HT1080 (cell line): ENCODE data around the gene OSBP. TPM values are rescaled to one million over a fixed set of nuclear protein-coding genes. Genes with fewer than 3 reads are reported as not detected.
"Not testable (repeated sequence)": the region's sequence is repeated elsewhere in the genome, so short reads cannot be mapped to it uniquely, and the experiment has no call there.

Experiments
- DNase-seq: peaks from one replicate; pipeline ENCODE4 v3.0.0-alpha.2; 2015; ENCODE audit warnings: low read depth
- total RNA-seq: library from RNA; depleted of rRNA; stranded (reverse); fragments of >200 nt; shearing (Covaris generic); gene quantifications from 2 replicates; pipeline ENCODE4 v1.2.3, GENCODE V29; 2014

Gene OSBP
- total RNA-seq, 1 experiment from 2014 or later, result 18.0 TPM

DNA sequence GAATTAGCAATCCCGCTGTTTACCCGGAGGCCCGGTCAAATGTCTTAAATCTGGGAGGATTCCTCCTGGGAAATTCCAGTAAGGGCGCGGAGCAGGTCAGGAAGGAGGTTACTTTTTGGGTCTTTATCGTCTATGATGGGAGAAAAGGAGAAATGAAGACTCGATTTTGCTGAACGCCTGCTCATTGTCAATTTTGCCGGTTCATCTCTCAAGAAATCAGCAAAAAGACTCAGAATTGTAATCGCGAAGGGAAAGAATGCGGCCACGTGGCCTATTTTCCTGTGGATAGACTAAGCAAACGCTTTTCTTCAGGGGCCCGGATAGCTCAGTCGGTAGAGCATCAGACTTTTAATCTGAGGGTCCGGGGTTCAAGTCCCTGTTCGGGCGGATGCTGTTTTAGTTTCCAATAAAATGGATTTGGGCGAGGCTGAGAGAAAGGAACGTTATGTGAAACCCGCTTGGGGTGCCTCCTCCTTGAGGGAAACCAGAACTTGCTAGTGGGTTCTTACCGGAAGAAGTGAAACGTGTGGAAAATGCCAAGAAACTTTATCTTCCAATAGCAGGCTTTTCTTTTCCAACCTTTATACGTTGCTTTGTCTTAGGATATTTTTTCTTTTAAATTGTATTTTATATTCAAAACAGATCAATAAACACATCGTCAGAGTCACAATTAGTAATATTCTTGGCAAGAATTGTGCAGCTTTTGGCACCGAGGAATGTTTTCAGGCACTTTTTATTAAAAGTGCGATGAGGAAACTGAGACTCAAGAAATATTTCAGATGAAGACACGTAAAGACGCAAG, 59.3 kb downstream of the OSBP start:
- DNase-seq, result peak; percentile 87

DNA sequence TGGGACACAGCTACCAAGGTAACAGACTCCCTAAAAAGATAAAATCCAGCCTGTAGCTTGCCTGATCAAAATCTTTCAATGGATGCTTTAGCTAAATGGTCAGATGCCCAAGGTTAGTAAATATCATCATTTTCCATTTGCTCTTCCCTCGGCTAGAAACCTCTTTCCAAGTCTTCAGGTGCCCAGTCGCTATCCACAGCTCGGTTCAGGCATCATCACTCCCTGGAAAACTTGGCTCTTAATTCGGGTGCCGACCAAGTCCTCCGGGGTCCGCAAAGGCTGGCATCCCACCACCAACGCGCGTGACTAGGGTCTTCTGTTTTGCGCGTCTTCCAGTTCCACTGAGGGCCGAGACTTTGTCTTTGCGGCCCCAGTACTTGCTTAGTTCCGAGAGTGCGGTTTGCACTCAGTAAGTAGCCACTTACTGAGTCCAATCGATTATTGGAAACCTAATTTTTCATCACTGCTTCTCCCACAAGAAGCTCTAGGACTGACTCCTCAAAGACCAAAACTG, 59.9 kb downstream of the OSBP start:
- DNase-seq, result no peak

DNA sequence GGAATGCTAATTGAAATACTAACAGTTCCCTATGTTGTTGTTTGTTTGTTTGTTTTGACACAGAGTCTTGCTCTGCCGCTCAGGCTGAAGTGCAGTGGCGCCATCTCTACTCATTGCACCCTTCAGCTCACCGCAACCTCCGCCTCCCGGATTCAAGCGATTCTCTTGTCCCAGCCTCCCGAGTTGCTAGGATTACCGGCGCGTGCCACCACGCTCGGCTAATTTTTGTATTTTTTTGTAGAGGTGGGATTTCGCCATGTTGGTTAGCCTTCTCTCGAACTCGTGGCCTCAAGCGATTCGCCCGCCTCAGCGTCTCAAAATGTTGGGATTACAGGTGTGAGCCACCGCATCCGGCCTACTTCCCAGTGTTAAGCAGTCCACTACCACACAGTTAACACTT, 62.3 kb downstream of the OSBP start:
- no peak for DNase-seq

DNA sequence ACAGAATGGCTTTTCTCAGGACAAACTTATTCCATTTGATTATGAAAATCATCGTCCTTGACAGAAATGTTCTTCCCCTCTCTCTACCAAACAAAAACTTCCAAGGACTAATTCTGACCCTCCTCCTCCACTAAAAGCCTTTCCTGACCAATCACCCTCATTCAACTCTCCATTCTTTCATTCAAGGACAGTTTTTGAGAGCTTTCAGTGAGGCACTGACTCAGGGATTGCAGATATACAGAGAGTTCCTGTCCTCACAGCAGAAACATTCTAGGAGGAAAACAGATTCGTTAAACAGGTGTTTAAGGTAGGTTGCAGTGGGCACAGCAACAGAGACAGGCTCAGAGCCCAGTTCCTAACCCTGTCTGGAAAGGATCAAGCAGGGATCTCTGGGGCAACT, 62.7 kb downstream of the OSBP start:
- no peak for DNase-seq

DNA sequence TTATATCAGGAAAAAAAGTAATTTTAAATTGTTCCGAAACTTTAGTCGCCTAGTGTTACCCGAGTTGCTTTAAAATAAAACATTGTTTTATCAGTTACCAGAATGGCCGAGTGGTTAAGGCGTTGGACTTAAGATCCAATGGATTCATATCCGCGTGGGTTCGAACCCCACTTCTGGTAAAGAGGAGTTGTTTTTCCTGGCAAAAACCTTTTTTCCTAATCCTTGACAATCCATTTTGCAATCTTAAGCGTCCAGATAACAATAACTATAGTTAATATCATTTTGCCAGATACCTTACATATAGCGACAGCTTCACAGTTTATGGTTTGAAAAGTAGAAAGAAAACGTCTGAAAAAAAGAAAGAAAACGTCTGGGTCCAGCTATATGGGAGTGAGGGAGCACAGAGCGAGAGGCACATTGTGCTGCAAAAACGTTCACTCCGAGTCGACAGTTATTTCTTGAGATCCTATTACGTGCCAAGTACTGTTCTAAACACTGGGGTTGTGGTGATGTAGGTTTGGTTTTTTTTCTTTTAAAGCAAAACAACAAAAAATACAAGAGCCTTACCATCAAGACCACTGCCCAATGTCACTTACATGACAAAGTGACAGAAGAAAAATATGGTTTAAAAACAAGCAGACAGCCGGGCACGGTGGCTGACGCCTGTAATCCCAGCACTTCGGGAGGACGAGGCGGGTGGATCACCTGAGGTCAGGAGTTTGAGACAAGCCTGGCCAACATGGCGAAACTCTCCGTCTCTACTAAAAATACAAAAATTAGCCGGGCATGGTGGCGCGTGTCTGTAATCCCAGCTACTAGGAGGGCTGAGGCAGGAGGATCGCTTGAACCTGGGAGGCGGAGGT, 63.7 kb downstream of the OSBP start:
- DNase-seq, result peak; percentile 70

DNA sequence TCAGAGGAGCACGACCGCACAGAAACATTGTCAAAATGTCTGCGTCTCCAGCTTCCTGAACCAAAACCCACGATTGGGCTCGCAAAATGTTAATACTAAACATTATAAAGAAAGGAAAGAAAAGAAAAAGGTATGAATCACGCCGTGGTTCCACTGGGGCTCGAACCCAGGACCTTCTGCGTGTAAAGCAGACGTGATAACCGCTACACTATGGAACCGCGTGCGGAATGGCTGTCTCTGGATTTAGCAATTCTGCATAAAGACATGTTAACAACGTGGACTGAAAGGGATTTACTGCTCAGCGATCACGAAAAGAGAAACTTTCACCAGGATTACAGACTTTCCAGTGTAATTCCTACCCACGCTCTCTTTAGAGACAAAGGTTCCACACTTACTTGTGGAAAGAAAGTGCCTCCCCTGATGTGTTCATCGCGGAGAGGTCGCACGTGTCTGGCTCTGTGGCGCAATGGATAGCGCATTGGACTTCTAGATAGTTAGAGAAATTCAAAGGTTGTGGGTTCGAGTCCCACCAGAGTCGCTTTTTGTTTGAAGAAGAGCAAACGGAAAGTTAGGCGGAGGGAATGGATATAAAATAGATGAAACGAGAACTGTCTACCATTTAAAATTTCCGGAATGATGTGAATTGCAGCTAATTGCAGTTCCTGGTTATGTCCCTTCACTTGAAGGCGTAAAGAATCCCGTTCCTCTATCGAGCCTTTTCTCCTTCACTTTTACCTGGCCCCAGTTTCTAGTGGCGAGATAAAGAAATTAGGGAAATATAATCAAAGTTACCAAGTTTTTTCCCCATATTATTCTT, 64.5 kb downstream of the OSBP start:
- DNase-seq, result peak; percentile 92

DNA sequence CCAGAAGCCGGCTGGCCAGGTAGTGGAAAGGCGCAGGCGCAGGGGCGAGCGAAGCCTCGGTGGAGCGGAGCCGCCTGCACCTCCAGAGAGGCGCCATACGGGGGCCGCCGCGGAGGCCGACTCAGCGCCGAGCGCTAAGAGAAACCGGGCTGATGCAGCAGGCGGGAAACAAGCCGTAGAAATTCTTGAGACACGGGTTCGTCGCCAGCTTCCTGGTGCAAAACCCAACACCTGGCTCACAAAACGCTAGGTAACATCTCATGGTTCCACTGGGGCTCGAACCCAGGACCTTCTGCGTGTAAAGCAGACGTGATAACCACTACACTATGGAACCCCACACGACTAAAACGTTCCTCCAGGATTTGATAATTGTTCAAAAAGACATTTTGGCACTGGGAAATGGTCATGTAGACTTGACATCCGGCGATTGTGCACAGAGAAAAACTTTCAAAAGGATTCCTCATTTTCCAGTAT, 65.2 kb downstream of the OSBP start:
- DNase-seq, result peak; percentile 99

DNA sequence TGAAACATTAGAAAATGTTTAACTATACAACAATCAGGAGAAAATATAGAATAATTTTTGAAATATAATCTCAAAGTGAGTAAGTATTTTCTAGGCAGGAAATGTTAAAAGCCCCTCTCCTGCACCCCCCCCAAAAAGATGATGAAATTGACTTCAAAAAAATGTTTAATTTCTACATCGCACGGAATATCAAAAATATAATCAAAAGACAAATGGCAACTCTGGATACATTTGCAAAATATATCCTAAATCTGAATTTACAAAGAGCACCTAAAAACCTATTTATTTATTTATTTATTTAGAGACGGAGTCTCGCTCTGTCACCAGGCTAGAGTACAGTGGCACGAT, 67.3 kb downstream of the OSBP start:
- DNase-seq, result no peak

DNA sequence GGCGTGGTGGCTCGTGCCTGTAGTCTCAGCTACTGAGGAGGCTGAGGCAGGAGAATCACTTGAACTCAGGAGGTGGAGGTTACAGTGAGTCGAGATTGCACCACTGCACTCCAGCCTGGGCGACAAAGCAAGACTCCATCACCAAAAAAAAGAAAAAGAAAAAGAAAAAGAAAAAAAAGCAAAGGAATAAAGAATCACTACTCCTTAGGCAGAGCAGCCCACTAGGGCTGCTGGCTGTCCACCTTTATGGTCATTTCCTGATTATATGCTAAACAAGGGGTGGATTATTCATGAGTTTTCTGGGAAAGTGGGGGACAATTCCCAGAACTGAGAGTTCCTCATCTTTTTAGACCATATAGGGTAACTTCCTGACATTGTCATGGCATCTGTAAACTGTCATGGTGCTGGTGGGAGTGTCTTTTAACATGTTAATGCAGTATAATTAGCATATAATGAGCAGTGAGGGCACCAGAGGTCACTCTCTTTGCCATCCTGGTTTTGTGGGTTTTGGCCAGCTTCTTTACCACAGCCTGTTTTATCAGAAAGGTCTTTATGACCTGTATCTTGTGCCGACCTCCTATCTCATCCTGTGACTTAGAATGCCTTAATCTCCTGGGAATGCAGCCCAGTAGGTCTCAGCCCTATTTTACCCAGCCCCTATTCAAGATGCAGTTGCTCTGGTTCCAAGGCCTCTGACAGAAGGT, 67.8 kb downstream of the OSBP start:
- DNase-seq, result not testable (repeated sequence)

DNA sequence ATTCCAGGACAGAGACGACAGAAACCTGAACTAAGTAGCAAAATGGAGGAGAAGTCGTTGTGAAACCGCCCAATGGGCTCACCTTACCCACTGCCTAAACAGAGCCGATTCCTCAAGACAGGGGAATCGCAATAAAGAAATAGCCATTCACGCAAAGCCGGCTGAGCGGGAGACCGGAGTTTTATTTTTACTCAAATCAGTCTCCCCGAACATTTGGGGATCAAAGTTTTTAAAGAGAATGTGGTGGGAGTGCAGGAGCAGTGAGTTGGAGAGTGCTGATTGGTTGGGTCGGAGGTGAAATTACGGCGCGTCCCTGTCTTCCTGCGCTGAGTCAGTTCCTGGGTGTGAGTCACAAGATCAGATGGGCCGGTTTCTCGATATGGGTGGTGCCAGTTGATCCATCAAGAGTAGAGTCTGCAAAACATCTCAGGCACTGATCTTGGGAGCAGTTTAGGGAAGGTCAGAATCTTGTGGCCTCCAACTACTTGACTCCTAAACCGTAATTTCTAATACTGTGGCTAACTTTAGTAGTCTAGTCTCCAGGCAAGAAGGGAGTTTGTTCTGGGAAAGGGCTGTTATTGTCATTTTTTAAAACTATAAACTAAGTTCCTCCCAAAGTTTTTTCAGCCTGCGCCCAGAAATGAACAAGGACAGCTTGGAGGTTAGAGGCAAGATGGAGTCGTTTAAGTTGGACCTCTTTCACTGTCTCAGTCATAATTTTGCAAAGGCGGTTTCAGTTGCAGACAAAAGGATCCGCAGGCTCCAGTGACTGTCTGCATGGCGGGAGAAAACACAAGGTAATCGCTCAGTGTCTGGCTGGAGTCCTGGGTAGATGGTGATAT, 70.2 kb downstream of the OSBP start:
- DNase-seq, result peak; percentile 98

DNA sequence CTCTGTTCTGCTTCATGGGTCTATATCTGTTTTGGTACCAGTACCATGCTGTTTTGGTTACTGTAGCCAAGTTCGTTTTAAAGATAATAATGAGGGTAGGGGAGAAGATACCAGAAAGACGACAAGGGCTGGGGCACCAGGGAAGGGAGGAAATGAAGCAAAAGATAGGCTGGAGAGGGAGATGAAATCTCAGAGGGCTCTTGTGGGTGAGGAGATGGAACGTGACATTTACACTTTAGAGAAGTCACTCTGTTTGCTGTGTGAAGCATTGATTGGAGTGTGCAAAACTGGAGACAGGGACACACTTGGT, 70.8 kb downstream of the OSBP start:
- no peak for DNase-seq

DNA sequence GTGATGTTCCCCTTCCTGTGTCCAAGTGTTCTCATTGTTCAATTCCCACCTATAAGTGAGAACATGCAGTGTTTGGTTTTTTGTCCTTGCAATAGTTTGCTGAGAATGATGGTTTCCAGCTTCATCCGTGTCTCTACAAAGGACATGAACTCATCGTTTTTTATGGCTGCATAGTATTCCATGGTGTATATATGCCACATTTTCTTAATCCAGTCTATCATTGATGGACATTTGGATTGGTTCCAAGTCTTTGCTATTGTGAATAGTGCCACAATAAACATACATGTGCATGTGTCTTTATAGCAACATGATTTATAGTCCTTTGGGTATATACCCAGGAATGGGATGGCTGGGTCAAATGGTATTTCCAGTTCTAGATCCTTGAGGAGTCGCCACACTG, 71.9 kb downstream of the OSBP start:
- not testable (repeated sequence) for DNase-seq

DNA sequence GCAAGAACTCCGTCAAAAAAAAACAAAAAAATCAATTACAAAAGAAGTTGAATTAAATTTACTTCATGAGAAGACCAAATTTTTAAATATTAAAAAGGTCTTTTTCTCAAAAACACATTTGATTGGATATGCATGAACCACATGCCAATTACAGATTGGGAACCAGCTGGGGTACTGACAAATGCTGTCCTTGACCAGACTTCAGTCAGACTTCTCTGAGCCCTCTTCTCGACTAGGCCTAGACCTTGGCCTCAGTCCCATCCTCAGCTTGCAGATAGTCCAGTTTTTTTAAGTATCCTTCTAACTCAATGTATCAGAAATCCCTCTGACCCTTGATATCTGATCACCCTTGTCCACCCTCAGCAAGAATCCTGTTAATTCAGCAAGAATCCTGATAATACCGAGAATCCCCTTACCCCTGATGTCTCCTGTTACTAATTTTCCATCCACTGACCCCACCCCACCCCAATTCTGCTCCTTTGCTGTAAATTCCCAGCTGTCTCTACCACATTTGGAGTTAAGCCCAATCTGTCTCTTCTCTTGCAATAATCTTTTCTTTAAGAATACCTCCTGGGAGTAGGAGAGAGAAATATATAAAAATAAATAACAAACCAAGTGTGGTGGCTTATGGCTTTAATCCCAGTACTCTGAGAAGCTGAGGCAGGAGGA, 73.3 kb downstream of the OSBP start:
- DNase-seq, result no peak

DNA sequence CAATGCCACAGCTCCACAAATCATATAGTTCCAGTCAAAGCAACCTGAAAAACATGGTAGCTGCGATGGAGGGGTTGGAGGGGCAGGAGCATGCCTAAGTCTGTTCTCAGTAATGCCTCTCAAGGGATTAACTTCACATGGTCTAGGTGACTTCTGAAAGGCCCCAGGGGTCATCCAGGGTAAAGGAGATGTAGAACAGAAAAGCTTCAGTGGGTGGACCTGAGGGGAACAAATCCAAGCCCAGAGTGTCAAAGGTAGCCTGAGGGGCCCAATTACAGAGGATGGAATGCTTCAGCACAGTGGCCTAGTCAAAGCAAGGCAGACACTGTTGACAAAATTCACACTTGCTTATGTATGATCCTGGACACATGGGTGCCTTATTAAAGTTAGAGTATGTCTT, 80.9 kb downstream of the OSBP start:
- no peak for DNase-seq

DNA sequence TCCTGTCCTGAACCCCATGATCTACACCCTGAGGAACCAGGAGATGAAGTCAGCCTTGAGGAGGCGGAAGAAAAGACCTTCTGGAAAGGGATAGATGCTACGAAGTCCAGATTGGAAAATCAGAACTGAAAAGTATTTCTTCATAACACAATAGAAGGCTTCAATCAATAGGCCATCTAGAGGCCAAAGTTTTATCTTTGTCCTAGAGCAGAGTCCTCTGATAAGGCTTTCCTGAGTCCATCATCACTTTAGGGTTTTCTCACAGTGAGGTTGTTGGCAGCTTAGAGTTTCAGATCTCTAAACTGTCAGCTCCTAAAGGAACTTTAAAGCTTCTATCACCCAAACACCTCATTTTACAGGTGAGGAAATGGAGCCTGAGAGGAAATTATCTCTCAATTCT, 83.0 kb downstream of the OSBP start:
- DNase-seq, result no peak

DNA sequence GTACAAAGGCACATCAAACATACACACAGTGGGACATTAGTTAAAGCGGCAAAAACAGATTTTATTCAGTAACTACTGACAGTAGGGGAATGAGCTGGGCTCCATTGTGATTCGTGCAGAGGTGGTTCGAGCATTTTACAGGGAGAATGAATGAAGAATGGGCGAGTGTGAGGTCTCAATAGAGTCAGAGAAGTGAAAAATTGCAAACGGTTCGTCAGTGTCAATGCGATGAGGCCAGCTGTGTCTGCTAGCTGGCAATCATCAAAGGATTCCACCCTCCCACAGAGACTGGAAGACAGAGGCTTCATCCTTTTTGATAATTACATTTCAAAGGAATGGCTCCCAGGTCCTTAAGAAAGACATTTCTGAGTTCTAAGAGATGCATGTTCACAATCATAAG, 86.9 kb downstream of the OSBP start:
- DNase-seq, result no peak
